ENCODE measurements around the gene MIXL1.
"Not testable (repeated sequence)": the region's sequence is repeated elsewhere in the genome, so short reads cannot be mapped to it uniquely, and the experiment has no call there.

MIXL1 gene

DNA sequence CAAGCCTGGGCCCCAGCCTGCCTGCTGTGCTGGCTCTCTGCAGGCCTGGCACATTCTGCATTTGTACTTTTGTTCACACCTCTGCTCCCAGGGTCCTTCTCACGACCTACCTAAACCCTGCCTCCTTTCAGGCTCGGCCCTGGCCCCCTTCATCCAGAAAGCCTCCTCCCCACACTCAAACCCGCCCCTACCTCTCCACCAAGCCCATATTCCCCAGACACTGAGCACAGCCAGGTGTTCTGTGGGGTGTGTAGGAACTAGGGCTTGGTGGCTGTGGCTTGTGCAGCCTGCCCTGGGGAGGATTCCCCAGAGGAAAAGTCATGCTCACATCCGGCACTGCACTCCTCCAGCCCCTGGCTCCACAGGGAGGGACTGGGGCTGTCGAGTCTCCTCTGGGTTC is 8.2 kb upstream of the MIXL1 start:
- peak; percentile 47 for DNase-seq

DNA sequence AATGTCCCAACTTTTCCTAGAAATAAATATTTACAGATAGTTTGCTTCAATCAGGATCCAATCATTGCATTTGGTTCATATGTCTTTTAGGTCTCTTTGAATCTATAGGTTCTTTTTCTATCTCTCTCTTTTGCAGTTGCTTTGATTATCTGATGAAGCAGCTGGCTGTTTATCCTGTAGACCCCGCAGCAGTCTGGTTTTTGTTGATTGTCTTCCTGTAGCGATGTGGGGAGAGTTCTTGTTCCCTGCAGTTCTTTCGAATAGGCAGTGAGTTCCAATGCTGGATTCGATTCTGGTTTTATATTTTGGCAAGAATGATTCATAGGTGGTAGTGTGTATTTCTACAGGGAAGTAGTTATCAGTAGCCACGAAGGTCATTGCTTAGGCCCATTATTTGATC is 7.4 kb upstream of the MIXL1 start:
- no peak for DNase-seq

GRCh38 chr1:226217273-226217672 is 6.2 kb upstream of the MIXL1 start:
- no peak for DNase-seq

DNA sequence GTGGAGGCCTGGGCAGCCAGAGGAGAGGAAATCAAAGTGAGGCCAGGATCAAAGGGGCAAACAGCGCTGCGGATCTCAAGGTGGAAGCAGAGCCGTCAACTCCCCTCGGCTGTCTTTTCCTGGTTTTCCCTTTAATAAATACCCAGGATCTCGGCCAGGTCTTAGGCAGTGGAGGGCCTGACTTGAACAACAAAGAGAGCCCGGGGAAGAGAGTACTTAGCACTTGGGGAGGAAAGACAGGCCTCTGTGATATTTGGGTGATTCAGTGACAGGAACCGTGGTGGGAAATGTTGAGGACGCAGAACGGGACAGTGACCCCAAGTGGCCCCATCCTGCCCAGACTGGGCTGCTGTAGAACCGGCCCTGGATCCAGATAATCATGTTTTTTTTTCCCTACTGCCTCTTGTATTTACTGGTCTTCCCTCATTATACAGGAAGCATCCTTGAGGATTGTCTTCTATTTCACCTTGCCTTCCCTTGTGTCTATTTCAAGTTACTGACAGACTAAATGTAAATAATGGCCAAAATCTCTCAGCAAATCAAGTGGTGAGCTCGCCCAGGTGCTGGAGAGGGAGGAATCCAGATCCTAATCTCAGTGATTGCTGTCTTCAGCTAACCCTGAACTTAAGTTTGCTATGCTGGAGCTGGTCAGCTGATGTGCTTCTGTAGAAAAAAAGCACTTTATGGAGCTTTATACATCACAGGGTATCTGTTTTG is 2.8 kb upstream of the MIXL1 start:
- DNase-seq, result no peak

DNA sequence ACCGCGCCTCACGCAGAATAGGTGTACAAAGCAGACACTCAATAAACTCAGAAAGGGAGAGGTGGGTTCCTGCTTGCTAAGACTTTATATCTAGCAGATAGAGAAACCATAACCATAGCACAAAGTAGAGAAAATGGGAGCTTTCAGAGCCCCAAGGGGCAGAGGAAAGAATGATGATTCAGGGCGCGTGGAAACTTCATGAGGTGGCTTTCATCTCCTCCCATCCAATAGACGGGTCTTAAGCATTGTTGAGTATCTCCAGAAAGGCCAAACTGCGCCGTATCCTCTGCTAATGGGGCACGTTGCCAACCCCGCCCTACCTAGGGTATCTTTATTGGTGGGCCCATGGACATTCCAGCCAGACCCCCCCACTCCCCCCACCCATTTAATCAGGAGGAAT is 778 bp upstream of the MIXL1 start:
- DNase-seq, result no peak

GRCh38 chr1:226223786-226224244 is 351 bp downstream of the MIXL1 start:
- DNase-seq, result no peak

GRCh38 chr1:226226601-226227000 is 3.1 kb downstream of the MIXL1 start:
- DNase-seq, result no peak

- no peak for DNase-seq
These were observed 9.8 kb downstream of the MIXL1 start for GRCh38 chr1:226233293-226233692.

DNA sequence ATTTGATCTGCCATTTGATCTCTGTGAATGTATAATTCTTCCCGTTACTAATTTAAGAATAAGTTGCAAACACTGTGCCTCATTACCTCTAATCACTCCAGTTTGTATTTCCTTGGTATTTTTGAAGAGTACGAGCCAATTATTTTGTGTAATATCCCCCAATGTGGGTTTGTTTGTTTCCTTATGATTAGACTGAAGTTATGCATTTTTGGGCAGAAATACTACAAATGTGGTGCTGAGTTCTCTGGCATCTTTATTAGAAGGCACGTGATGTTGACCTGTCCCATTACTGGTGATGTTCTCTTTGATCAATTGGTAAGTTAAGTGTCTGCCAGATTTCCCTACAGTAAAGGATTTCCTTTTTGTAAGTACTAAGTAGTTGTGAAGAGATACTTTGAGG is 10.3 kb downstream of the MIXL1 start:
- DNase-seq, result no peak

DNA sequence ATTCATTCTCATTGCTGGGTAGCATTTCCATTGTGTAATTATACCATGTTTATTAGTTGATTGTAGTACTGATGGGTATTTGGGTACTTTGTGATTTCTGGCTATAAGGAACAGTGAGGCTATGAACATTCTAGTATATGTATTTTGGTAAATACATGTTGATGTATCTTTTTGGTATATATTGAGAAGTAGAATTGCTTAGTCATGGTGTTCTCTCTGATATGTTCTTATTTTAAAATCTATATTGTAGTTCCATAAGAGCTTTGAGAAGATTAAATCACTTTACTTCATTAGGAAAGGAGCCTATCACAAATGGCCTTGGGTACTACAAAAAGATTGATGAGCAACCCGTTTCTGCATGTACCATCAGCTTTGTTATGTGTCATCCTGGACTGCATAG is 13.4 kb downstream of the MIXL1 start:
- no peak for DNase-seq

DNA sequence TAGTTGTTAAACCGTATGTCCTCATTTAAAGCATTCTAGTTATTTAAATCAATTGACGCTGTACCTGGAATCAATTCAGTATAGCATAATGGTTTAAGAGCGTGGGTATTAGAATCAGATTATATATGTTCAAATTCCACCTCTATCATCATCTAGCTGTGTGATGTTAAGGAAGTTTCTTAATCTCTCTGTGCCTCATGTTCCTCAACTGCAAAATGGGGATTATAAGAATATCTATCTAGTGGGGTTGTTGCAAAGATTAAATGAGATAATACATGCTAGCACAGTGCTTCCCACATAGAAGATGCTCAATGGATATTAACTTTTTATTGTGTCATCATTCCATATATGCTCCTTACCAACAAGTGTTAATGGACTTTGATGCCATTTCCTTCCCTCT is 16.0 kb downstream of the MIXL1 start:
- no peak for DNase-seq

DNA sequence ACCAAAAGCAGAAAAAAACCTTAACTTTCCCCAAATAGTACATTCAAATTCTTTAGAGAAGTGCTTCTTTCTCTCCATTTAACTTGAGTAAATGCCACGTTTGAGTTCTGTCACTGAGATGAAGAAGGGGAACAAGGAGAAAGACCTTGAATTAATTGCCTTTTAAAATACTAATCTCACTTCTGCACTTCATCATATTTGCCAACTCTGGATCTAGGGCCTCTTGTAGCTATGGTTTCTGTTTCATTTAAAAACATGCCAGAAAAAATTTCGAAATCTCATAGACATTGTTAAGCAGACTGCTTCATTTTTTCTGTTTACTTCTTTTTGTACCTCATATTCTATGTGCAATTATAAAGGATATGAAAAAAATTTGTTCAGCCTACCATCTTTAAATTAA is 24.6 kb downstream of the MIXL1 start:
- DNase-seq, result no peak

GRCh38 chr1:226248796-226249195 is 25.3 kb downstream of the MIXL1 start:
- DNase-seq, result no peak

DNA sequence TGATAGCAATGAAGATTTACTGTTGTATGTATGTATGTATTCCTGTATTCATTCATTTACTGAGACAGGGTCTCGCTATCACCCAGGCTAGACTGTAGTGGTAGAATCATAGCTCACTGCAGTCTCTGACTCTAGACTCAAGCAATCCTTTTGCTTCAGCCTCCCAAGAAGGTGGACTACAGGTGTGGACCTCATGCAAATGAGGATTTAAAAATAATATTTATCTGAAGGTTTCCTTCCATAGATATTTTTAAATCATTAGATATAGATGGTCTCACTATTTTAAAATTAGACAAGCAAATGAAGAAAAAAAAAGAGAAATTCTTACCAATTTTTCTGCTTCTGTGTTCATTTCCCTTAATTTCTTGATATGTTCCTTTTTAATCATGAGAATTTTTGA is 27.0 kb downstream of the MIXL1 start:
- DNase-seq, result no peak

DNA sequence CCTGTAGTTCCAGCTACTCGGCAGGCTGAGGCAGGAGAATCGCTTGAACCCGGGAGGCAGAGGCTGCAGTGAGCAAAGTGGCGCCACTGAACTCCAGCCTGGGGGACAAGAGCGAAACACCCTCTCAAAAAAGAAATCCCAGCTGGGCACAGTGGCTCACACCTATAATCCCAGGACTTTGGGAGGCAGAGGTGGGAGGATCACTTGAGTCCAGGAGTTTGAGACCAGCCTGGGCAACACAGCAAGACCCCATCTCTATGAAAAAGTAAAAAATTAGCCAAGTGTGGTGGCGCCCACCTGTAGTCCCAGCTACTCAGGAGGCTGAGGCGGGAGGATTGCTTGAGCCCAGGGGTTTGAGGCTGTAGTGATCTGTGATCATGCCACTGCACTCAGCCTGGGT is 29.4 kb downstream of the MIXL1 start:
- DNase-seq, result not testable (repeated sequence)

- DNase-seq, result no peak
These were observed 30.5 kb downstream of the MIXL1 start for GRCh38 chr1:226253933-226254332.

GRCh38 chr1:226255380-226255779 is 31.9 kb downstream of the MIXL1 start:
- no peak for DNase-seq

DNA sequence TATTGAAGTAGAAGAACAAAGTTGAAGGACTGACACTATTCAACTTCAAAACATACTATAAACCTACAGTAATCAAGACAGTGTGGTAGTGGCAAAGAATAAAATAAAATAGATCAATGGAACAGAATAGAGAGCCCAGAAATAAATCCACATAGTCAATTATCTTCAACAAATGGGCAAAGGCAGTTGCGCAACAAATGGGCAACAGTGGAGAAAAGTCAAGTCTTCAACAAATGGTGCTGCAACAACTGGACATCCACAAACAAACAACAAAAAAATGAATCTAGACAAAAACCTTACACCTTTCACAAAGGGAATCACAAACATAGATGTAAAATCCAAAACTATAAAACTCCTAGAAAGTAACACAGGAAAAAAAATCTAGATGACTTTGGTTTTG is 38.4 kb downstream of the MIXL1 start:
- DNase-seq, result no peak

- DNase-seq, result no peak
These were observed 45.1 kb downstream of the MIXL1 start for GRCh38 chr1:226268421-226269124.

- DNase-seq, result peak; percentile 52
These were observed 48.9 kb downstream of the MIXL1 start for GRCh38 chr1:226272233-226272902.

GRCh38 chr1:226274138-226274537 is 50.7 kb downstream of the MIXL1 start:
- no peak for DNase-seq

GRCh38 chr1:226276077-226276682 is 52.7 kb downstream of the MIXL1 start:
- DNase-seq, result no peak
